Bladder microvascular endothelial cell (primary cell): ENCODE measurements around the gene C1orf232. TPM values are rescaled to one million over a fixed set of nuclear protein-coding genes. Genes with fewer than 3 reads are reported as not detected.

Source experiments
- total RNA-seq: library from RNA; depleted of rRNA; stranded (reverse); fragments of >200 nt; gene quantifications from 2 replicates; pipeline ENCODE4 v1.2.3, GENCODE V29; 2014

The C1orf232 gene
- total RNA-seq, result not detected in 2 replicates

DNA sequence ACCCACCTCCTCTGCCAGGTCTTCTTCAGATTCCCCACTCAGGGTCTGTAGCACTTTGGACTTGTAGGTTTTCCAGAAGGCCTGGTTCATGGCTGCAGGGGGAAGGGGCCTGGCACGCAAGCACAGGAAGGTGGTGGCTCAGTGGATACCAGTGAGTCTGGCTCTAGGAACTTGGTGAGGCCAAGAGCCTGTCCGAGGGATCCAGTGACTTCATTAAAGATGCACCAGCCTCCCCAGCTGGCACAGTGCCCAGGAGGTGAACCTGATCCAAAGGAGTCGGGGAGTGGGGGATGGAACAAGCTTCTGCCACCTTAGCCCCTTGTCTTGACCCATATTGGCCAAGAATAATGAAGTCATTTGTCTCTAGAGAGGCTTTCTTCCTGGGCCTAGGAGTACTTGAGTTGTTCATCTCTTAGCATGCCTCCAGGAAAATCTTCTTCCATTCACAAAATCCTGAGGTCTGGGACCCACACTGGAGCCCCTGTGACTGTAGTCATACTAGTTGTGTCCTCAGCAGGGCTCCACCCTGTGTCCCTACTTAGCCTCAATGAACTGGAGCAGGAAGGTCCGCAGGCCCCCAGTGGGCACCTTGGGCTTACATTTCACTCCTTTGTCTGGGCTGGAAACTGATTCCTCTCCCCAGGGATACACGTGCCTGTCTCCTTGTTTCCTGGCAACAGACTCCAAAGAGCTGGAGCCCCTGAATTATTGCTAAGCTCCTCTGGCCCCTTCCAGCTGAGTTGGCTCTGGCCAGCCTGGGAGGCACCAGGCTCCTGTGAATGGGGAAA lies at the start of gene C1orf232:
Gene C1orf232 (minus strand): TSS at position 554 of the 788 bp plus-strand sequence. CDS start 464 bp downstream, at position 90.

DNA sequence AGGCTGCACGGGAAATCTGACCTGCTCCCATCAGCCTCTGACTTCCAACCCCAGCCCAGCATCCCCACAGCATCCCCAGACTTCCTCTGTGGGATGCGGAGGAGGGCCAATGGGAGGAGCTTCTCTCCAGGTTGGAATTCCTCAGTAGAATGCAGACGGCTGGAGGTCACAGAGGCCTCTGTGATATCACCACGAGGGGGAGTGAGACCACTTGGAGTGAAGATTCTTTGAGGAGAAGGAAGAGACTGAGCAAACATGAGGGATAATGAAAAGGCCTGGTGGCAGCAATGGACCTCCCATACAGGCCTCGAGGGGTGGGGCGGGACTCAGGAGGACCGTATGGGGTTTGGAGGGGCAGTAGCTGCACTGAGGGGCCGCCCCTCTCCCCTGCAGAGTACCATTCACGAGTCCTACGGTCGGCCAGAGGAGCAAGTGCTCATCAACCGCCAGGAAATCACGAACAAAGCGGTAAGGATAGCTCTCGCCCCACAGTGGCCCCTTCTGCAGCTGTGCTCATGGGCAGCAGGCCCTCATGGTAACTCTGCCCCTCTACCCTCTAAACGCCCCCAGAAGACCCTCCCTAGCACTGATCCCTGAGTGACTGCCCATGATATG lies 21.7 kb upstream of the C1orf232 start, which contains the start of gene CATSPER4:
Gene CATSPER4 (plus strand): TSS at position 230 of the 615 bp plus-strand sequence. CDS start 26 bp downstream, at position 256.

GRCh38 chr1:26177182-26177684 lies 8.5 kb upstream of the C1orf232 start, which contains the start of gene CNKSR1:
CNKSR1 (plus strand) TSS chr1:26177491; CDS start chr1:26177548, 57 bp downstream.

GRCh38 chr1:26171084-26172072 lies 2.6 kb upstream of the C1orf232 start, which contains the start of gene ZNF593OS:
ZNF593OS (minus strand) TSS chr1:26171832; CDS start chr1:26171661, 171 bp downstream.

DNA sequence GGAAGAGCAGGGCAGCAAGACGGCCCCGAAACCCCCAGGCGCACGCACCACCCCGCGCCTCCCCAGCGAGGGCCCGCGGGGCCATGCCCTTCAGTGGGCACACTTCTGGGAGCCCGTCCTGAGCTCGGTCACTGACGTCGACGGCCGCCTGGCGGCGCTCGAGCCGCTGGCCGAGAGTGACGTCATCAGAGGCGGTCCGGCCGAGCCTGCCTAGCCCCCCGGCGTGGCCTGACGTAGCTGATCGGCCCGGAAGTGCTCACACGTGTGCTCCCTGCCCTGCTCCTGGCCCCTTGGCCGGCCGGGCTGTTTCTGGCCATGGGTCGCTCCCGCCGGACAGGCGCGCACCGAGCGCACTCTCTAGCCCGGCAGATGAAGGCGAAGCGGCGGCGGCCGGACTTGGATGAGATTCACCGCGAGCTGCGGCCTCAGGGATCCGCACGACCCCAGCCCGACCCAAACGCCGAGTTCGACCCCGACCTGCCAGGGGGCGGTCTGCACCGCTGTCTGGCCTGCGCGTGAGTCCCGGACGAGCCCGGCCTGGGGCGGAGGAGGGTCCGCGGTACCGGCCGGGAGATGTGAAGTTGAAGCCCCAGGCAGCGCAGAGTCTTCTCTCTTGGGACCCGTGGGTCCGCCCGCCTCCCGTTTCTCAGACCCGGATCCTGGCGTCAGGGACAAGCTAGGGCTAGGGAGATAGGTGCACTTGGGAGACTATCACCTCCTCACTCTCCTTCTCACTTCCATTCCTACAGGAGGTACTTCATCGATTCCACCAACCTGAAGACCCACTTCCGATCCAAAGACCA lies 1.1 kb upstream of the C1orf232 start, which contains the start of gene ZNF593:
Gene ZNF593 (plus strand): TSS at position 240 of the 803 bp plus-strand sequence. CDS start 76 bp downstream, at position 316.

DNA sequence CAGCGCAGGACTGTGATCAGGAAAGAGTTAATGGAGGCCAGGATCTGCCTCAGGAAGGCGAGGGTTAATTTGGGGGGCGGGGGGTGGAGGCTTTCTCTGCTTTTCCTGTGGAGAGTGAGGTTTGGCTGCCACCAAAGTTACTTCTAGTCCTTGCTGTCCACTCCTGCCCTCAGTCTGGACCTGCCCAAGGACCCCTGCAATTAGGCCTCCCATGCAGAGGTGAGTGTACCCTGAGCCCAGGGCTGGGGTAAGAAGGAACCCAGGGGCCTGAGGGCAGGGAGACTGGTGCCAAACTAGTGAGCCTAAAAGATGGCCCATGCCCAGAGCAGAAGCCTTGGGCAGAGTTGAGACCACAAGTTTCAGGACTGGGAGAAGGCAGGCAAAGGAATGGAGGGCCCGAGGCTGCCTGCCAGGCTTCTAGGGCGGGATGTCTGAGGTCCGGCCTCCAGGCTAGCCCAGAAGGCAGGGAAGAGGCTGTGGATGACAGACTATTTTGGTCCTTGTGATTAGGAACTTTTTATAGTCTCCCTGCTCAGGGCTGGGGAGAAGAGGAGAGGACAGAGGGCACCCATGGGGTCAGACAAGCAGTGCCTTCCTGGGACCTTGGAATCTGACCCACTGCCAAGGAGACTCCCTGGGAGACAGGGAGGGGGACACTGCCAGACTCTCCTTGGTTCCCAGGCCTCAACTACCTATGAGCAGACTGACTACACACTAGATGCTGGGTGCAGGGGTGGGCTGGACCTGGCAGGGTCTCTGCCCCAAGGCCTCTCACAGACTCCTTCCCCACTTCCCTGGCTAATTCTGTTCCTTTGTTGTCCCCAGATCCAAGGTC lies 9.6 kb downstream of the C1orf232 start, which contains the start of gene FAM110D:
Gene FAM110D (plus strand): TSS at position 172 of the 835 bp plus-strand sequence. CDS start 2,213 bp downstream, outside the sequence.

Other genes with a start within 250 kb of the C1orf232 start
- gene PAFAH2, start 170.9 kb downstream of the C1orf232 start, total RNA-seq, result 3.6 and 17.9 TPM in 2 replicates
- not detected in 2 replicates for gene EXTL1, start 147.2 kb downstream of the C1orf232 start, total RNA-seq
- not detected in 2 replicates for gene SLC30A2, start 122.8 kb downstream of the C1orf232 start, total RNA-seq
- gene TRIM63, start 101.3 kb downstream of the C1orf232 start, total RNA-seq, result under 0.01 TPM in 1 of 2 replicates, not detected in the other
- gene PDIK1L, start 57.1 kb downstream of the C1orf232 start, total RNA-seq, result 3.2 and 4.2 TPM in 2 replicates
- gene FAM110D, start 9.9 kb downstream of the C1orf232 start, total RNA-seq, result 3.1 and 7.9 TPM in 2 replicates
- 15.6 and 29.1 TPM in 2 replicates for gene ZNF593, start 945 bp upstream of the C1orf232 start, total RNA-seq
- not detected in 2 replicates for gene ZNF593OS, start 2.9 kb upstream of the C1orf232 start, total RNA-seq
- gene CNKSR1, start 8.5 kb upstream of the C1orf232 start, total RNA-seq, result 0.31 TPM in 1 of 2 replicates, not detected in the other
- not detected in 2 replicates for gene CATSPER4, start 21.6 kb upstream of the C1orf232 start, total RNA-seq
- 8.6 and 12.3 TPM in 2 replicates for gene CEP85, start 65.2 kb upstream of the C1orf232 start, total RNA-seq
- 14.6 and 20.7 TPM in 2 replicates for gene SH3BGRL3, start 111.1 kb upstream of the C1orf232 start, total RNA-seq
- gene UBXN11, start 137.7 kb upstream of the C1orf232 start, total RNA-seq, result 2.3 and 4.5 TPM in 2 replicates
- gene CD52, start 149.0 kb upstream of the C1orf232 start, total RNA-seq, result not detected in 2 replicates
- gene CRYBG2, start 185.2 kb upstream of the C1orf232 start, total RNA-seq, result 0.31 TPM in 1 of 2 replicates, not detected in the other
- not detected in 2 replicates for gene ZNF683, start 203.8 kb upstream of the C1orf232 start, total RNA-seq
- not detected in 2 replicates for gene LIN28A, start 241.9 kb upstream of the C1orf232 start, total RNA-seq